Upper lobe of left lung (tissue), 4 donors: ENCODE data around the gene PFN2.

Experiments used
- CTCF ChIP-seq, 6 experiments: fragments of 450-650 bp in 4 of 6; fragments of 200-600 bp in 2 of 6; sonication (generic) in 2 of 6; IDR thresholded peaks; one replicate each; pipeline ENCODE4 v1.5.1; 2016 to 2019; ENCODE audit warnings: antibody characterized with exemption in 6 of 6
- POLR2A ChIP-seq, 4 donors: fragments of 450-650 bp; IDR thresholded peaks; one replicate each; pipeline ENCODE4 v1.5.1; 2016 to 2017; ENCODE audit warnings: antibody characterized with exemption in 4 of 4, mild to moderate bottlenecking in 2 of 4
- POLR2AphosphoS5 ChIP-seq, 2 donors: sonication (generic); formaldehyde crosslinking; IDR thresholded peaks; one replicate each; pipeline ENCODE4 v1.5.1; 2017; ENCODE audit warnings: antibody characterized with exemption in 2 of 2

GRCh38 chr3:150006794-150007193 is 36.1 kb upstream of the PFN2 start:
- TF ChIP-seq CTCF (IDR thresholded peaks at IDR 0.05) (no peak), POLR2A (IDR thresholded peaks at IDR 0.05) (no peak), POLR2AphosphoS5 (IDR thresholded peaks at IDR 0.05) (no peak)
